K562 (cell line): Measurements from ENCODE around the gene BRD3. TPM values are rescaled to one million over a fixed set of nuclear protein-coding genes. Genes with fewer than 3 reads are reported as not detected.
A peak's percentile ranks its signal among the peaks of the same experiment; 100 is the strongest.

Experiments used
- ATAC-seq: fragments of 200-7000 bp; cut with Tn5 transposase; 3 replicates; pipeline ENCODE4 v1.9.1; 2020; ENCODE audit warnings: moderate library complexity
- BruUV-seq: library from RNA; stranded (reverse); fragments of 400-500 nt; replicated peaks from 2 replicates; lab custom pipeline; 2021; lab: Mats Ljungman, UMichigan
- CTCF ChIA-PET: fragments of 300-600 bp; formaldehyde crosslinking; extraction: SDS; loops from one replicate; lab custom pipeline; 2021; ENCODE audit warnings: low intra/inter-chr PET ratio; lab: Yijun Ruan, JAX
- POLR2A ChIA-PET: fragments of 300-600, 350-650 bp; sonication (Branson Sonifier 250); formaldehyde crosslinking; extraction: SDS; loops from one replicate; lab custom pipeline; 2021; ENCODE audit warnings: antibody characterized with exemption, inconsistent platforms; lab: Yijun Ruan, JAX
- DNase-seq, 4 experiments: peaks; one replicate each; pipeline versions ENCODE4 v3.0.0 to v3.0.0-alpha.2; 2011 to 2018; ENCODE audit warnings: low spot score in 3 of 4, mixed read lengths in 3 of 4; ENCODE audit errors: extremely low read depth in 1 of 4
- FAIRE-seq: peaks from 2 replicates; lab custom pipeline; 2011; peaks lifted over from hg19 to GRCh38; lab: Jason Lieb, UNC
- H2AFZ ChIP-seq: 2 replicates; pipeline ENCODE4 v1.6.0; 2011; ENCODE audit warnings: low read depth, low read length, control low read depth, inconsistent platforms
- H3K27ac ChIP-seq: fragments of 200-600 bp; 3 replicates; pipeline ENCODE4 v1.8.0; 2011; ENCODE audit warnings: low read depth, mild to moderate bottlenecking, control low read depth, inconsistent platforms, low read length, moderate library complexity, mixed read lengths; ENCODE audit errors: extremely low read depth
- H3K27me3 ChIP-seq, 2 experiments: fragments of 300-600 bp in 1 of 2; 2 replicates in 1 of 2; 3 replicates in 1 of 2; pipeline versions ENCODE4 v1.6.0 to v1.8.0; 2011; ENCODE audit warnings: inconsistent platforms in 2 of 2, low read length in 2 of 2, mild to moderate bottlenecking in 1 of 2, mixed read lengths in 1 of 2, moderate library complexity in 1 of 2; ENCODE audit not compliant: control insufficient read depth in 2 of 2, insufficient read depth in 2 of 2
- H3K36me3 ChIP-seq: fragments of 300-600 bp; 3 replicates; pipeline ENCODE4 v1.8.0; 2011; ENCODE audit warnings: mild to moderate bottlenecking, low read length, inconsistent platforms; ENCODE audit not compliant: control insufficient read depth, insufficient read depth
- H3K4me1 ChIP-seq, 2 experiments: fragments of 200-600 bp in 1 of 2; replicated peaks in 1 of 2; 2 replicates in 1 of 2; 3 replicates in 1 of 2; pipeline versions ENCODE4 v1.5.1 to v1.8.0; 2011; ENCODE audit warnings: inconsistent platforms in 2 of 2, low read length in 2 of 2, mild to moderate bottlenecking in 1 of 2, mixed read lengths in 1 of 2, moderate library complexity in 1 of 2; ENCODE audit not compliant: control insufficient read depth in 2 of 2, insufficient read depth in 2 of 2
- H3K4me2 ChIP-seq: 2 replicates; pipeline ENCODE4 v1.6.1; 2011; ENCODE audit warnings: low read length, control low read depth, inconsistent platforms, mixed read lengths; ENCODE audit not compliant: insufficient read depth
- H3K4me3 ChIP-seq: fragments of 200-600 bp; sonication (generic), shearing (Covaris generic); 2 replicates; pipeline ENCODE4 v1.5.1; 2016; ENCODE audit warnings: control low read depth, inconsistent platforms
- H3K79me2 ChIP-seq: fragments of 200-600 bp; 3 replicates; pipeline ENCODE4 v1.8.0; 2011; ENCODE audit warnings: low read length, inconsistent platforms; ENCODE audit not compliant: control insufficient read depth, insufficient read depth
- H3K9ac ChIP-seq, 2 experiments: 2 replicates each; pipeline versions ENCODE4 v1.6.0 to v1.6.1; 2011; ENCODE audit warnings: low read depth in 2 of 2, low read length in 2 of 2, control low read depth in 1 of 2, inconsistent platforms in 1 of 2, mild to moderate bottlenecking in 1 of 2, mixed read lengths in 1 of 2; ENCODE audit not compliant: insufficient read depth in 1 of 2
- H3K9me1 ChIP-seq: one replicate; pipeline ENCODE4 v1.6.0; 2011; ENCODE audit warnings: inconsistent platforms, mild to moderate bottlenecking, low read length, moderate library complexity; ENCODE audit not compliant: control insufficient read depth, insufficient read depth
- H3K9me3 ChIP-seq: replicated peaks from 2 replicates; pipeline ENCODE4 v1.5.1; 2011; ENCODE audit warnings: low read depth, low read length, inconsistent platforms; ENCODE audit not compliant: control insufficient read depth, insufficient read depth
- H4K20me1 ChIP-seq: replicated peaks from 2 replicates; pipeline ENCODE4 v1.6.1; 2011; ENCODE audit warnings: low read length, inconsistent platforms, mixed read lengths; ENCODE audit not compliant: control insufficient read depth, insufficient read depth
- HDGF ChIP-seq: fragments of 450-650 bp; IDR thresholded peaks from 2 replicates; pipeline ENCODE4 v1.6.1; 2016
- POLR2G ChIP-seq: fragments of 200-400 bp; formaldehyde crosslinking; IDR thresholded peaks from 2 replicates; pipeline ENCODE4 v1.6.1; 2017; ENCODE audit warnings: low read depth, mild to moderate bottlenecking, antibody characterized with exemption, low read length, moderate library complexity
- REST ChIP-seq, 2 experiments: fragments of 450-650 bp; formaldehyde crosslinking in 1 of 2; IDR thresholded peaks; 2 replicates each; pipeline versions ENCODE4 v1.4.0 to v1.6.1; 2014 to 2020; ENCODE audit warnings: mild to moderate bottlenecking in 2 of 2, borderline replicate concordance in 1 of 2, low read depth in 1 of 2
- WGBS: fragments of 100-300 bp; shearing (Covaris generic); methylation state at CpG from one replicate; pipeline ENCODE4 v1.1.6; 2016; ENCODE audit warnings: low coverage, mixed read lengths; ENCODE audit not compliant: insufficient coverage; ENCODE audit errors: missing lambda C conversion rate; 5-methylcytosine and 5-hydroxymethylcytosine counted together
- in situ Hi-C: fragments of 300-500 bp; cut with MboI; formaldehyde crosslinking; loops from 4 replicates; pipeline ENCODE4 v1.15.0; 2018; ENCODE audit warnings: inconsistent platforms, mixed read lengths
- intact Hi-C: fragments of 100-400 bp; cut with micrococcal nuclease; formaldehyde crosslinking; loops from 2 replicates; pipeline ENCODE4 v1.14.2; 2022
- polyA plus RNA-seq, 8 experiments: library from polyadenylated mRNA; depleted of rRNA in 4 of 8; stranded (reverse) in 5 of 8; unstranded in 3 of 8; fragments of >200 nt; fragmentation: Nextera tagmentation in 2 of 8; fragmentation: Illumina TruSeq in 1 of 8; extraction: Ambion mirVana in 2 of 8; extraction: Trizol in 1 of 8; gene quantifications; 2 replicates each; pipeline versions ENCODE4 v1.2.1 to v1.2.3, GENCODE V29; 2011 to 2014; ENCODE audit warnings: inconsistent platforms in 1 of 8, missing spikeins in 1 of 8
- total RNA-seq, 7 experiments: library from RNA; depleted of rRNA in 6 of 7; stranded (reverse); fragments of >200 nt in 6 of 7; fragmentation: Illumina TruSeq in 2 of 7; extraction: Trizol in 2 of 7; gene quantifications; 2 replicates each; pipeline versions ENCODE4 v1.2.1 to v1.2.3, GENCODE V29; 2011 to 2021; ENCODE audit warnings: low replicate concordance in 1 of 7

Gene BRD3
- total and polyA plus RNA-seq, 9 of the 15 experiments (the other 6 are each of a cell fraction or from before 2014, with no cell fraction given), result 0.82 to 37.1 (median 4.2) TPM

GRCh38 chr9:134029248-134030226, 38.3 kb downstream of the BRD3 start:
- in situ Hi-C loops (no loop called here), intact Hi-C loops (no loop called here)
- WGBS, result 75% methylated on average over 21 of the region's 21 CpGs

More at GRCh38 chr9:134029248-134030226, 38.3 kb downstream of the BRD3 start:
- no TSS peak for BruUV-seq
- Histone ChIP-seq H2AFZ (no peak overlapping the region), H3K27ac (no peak overlapping the region), H3K4me2 (no peak overlapping the region), H3K4me3 (no peak overlapping the region), H3K27me3 (no peaks in the 10 kb centered on the region), H3K9ac (peak overlapping the region in 1 of 2 experiments; percentile 13; a peak in 1 of 4 replicates), H3K4me1 (peaks cover 2 to 25% of the 10 kb centered on the region in 2 experiments; a peak in 2 of 5 replicates), H3K79me2 (no peaks in the 10 kb centered on the region), H3K9me3 (no peaks in the 10 kb centered on the region), H4K20me1 (no peaks in the 10 kb centered on the region), H3K9me1 (no peaks in the 10 kb centered on the region)
- no peak for ATAC-seq
- no peak for FAIRE-seq
- DNase-seq, result no peak
- ChIA-PET CTCF (no interaction called here), POLR2A (interaction anchor here (1.0 to 1.7 kb wide), 2 partner anchors 14 to 16 kb away, joined by 3 to 4 read pairs; no protein-coding TSS in a partner anchor)
- peak; percentile 62 for TF ChIP-seq POLR2G
- TF ChIP-seq HDGF, result no peak
- TF ChIP-seq REST (IDR thresholded peaks at IDR 0.05; ENCODE audit: borderline replicate concordance), result no peak
- no peak for TF ChIP-seq REST (CRISPR knock-in tag; IDR thresholded peaks at IDR 0.05; ENCODE audit: low read depth)
- TF ChIP-seq, all 486 proteins: peak for 1
- H3K36me3 ChIP-seq, result peaks cover 28% of the 10 kb centered on the region; the same call in 2 of the 3 replicates
